HG03103 (cell line): Measurements from ENCODE around the gene GALE.
"Not testable (repeated sequence)": the region's sequence is repeated elsewhere in the genome, so short reads cannot be mapped to it uniquely, and the experiment has no call there.

ENCODE experiments used
- ATAC-seq: cut with Tn5 transposase; IDR thresholded peaks from one replicate; pipeline ENCODE4 v1.9.1; 2021; ENCODE audit warnings: low read depth; ENCODE audit not compliant: unreplicated experiment

Gene GALE

DNA sequence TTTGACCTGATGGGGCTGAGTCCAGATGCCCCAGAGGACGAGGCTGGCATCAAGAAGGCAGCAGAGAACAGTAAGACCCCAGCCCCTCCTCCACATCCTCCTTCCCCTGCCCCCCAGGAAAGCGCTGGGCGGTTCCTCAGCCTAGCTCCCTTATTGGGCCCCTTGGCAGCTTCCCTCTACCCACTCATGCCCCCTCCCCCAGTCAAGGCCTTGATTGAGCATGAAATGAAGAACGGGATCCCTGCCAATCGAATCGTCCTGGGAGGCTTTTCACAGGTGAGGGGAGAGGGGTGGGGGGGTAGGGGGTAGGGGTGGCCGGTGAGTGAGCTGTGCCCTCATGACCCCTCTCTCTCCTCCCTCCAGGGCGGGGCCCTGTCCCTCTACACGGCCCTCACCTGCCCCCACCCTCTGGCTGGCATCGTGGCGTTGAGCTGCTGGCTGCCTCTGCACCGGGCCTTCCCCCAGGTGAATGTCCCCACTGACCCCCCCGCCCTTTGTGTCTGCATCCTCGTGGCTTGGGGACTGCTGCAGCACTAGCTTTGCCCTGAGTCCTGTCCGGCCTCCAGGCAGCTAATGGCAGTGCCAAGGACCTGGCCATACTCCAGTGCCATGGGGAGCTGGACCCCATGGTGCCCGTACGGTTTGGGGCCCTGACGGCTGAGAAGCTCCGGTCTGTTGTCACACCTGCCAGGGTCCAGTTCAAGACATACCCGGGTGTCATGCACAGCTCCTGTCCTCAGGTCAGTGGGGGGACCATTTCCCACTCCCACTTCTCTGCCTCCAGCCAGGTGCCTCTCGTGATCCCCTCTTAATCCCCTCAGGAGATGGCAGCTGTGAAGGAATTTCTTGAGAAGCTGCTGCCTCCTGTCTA is 6.5 kb downstream of the GALE start:
- ATAC-seq = no peak

DNA sequence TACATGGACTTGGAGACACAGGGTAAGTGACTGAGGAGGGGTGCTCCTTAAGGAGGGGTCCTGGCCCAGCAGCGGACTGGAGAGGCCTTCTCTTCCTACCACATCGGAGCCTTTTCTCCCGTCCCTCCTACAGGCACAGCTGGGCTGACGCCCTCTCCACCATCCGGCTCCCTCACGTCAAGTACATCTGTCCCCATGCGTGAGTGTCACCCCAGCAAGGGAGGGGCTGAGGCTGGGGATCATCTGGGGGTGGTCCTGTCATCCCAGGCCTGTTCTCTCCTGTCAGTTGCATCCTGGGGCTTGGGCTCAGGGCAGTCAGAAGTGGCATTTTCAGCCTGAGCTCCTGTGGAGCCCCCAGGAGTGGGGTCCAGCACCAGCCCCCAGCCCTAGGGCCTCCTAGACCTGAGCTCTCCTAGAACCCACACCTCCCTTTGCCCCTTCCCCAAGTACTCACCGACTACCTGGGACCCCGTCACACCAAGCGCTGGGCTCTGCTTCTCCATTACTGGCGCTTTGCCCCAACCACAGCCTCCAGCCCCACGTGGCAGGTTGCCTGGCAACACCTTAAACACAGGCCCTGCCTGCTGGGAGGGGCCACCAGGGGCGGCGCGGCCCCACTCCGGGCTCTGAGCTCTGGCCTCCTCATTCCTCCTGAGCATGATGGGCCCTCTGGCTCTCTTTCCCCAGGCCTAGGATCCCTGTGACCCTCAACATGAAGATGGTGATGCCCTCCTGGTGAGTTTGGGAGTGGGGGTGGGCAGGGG is 7.4 kb downstream of the GALE start:
- ATAC-seq = no peak

DNA sequence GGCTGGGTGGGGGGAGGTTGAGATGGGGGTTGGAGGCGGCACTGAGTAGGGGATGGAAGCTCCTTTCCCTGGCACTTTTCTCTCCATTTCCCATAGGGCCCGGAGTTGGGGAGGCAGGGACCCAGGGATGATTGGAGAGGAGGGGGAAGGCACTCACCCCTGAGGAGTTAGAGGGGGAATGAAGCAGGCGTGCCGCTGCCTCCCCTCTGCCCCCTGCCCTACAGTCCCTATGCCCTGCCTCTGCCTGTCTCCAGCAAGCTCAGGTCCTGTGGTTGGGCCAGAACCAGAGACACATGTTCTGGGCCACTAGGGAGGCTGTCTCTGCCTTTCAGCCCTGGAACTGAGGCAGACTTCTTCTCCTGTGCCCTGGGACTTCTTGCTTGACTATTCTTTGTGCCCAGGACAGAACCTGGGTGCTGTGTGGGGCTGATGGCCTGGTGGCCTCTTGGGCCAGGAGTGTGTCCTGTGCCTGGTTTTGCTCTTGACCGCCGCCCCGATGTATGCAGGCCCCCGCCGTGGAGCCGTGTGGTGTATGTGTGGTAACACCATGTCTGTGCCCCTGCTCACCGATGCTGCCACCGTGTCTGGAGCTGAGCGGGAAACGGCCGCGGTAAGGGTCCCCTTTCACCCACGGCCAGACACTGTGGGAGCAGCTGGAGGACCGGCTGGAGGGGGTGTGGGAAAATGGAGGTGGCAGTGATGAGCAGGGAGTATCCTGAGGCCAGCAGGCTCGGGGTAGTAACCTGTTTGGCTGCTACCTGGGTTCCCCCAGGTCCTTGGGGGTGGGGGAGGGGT is 8.2 kb downstream of the GALE start:
- ATAC-seq = no peak

DNA sequence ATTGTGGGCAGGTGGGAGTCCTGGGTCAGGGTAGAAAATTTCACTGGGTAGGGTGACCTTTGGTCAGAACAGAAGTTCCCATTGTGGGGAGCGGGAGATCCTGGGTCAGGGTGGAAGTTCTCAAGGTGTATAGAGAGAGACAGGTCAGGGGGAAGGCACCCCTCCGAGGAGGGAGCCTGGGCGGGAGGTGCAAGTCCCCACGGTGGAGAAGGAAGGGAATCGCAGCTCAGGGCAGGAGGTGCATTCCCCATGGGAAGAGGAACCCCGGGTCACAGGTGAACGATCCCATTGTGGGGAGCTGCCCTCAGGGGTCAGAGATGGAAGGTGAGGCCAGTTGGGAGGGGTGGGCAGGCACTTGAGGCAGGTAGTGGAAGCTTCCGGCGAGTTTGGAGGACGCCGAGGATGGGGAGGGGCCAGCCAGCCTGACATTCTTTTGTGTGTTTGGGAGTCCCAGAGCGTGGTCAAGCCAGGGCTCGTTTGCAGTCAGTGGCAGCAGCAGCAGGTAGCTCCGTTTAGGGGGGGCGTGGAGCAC is 9.0 kb downstream of the GALE start:
- ATAC-seq = no peak

DNA sequence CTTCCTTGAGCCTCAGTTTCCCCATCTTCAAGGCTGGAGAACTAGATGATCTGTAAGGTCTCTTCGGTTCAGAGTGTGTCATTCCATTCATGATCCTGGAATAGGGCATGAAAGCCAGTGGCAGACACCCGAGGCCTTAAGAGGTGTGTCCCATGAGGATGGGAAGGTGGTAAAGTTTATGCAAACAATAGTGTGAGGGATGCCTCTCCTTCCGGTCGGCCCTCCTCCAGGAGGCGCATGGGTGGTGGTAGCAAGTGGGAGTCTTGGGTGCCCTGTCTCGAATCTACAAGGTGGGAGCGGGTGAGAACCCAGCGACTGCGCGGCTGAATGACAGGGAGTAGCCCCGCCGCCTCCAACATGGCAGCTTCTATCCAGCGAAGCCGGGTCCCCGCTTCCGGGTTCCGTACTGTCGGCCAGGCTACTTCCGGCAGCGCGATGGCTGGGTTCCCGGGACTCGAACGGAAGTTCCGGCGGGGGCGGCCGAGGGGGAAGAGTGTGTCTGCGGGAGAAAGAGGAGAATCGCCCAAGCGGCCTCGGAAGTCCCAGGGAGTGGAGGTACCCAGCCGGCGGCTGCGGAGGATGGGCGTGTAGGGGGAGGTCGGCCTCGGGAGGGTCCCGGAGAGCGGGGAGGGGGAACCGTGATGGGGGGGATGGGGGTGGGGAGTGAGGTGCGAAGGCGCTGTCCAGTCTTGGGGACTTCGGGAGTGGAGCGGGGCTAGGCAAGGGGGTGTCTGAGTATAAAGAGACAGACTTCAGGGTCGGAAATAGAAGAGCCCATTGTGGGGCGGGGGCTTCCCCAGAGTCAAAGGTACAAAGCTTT is 9.6 kb downstream of the GALE start, which contains the start of gene LYPLA2:
Gene LYPLA2, plus strand, starts transcription at position 450 of the 820 bp plus-strand sequence. CDS start 1,538 bp downstream, outside the sequence.
- ATAC-seq = peak; percentile 80

DNA sequence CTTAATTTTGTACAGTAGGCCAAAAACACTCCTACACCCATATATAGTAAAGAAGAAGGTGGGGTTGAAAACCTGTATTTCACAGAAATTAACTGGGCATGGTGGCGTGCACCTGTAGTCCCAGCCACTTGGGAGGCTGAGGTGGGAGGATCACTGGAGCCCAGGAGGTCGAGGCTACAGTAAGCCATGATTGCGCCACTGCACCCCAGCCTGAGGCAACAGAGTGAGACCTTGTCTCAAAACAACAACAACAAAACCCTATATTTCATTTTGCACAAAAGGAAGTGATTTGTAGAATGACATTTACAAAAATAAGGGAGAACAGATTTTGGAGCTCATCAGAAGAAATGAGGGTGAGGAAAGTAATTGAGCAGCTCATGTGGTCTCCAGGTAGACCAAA is 11.9 kb downstream of the GALE start:
- no peak for ATAC-seq

DNA sequence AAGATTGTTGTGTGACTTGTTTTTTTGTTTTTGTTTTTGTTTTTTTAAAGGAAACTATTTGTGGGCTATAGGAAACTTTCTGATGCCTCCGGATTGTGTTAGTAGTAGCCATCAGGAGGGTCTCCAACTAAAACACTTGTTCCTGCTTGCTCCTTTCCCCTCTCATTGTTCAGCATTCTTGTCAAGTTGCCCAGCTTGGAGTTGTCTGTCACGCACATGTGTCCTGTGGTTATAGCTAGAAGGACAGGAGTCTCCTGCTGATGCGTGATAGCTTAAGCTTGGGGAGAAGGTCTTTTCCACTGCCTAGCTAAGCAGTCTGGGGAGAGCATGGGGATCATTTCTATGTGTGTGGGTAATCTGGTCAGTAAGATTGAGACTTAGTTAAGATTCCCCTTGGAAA is 12.9 kb downstream of the GALE start:
- no peak for ATAC-seq

DNA sequence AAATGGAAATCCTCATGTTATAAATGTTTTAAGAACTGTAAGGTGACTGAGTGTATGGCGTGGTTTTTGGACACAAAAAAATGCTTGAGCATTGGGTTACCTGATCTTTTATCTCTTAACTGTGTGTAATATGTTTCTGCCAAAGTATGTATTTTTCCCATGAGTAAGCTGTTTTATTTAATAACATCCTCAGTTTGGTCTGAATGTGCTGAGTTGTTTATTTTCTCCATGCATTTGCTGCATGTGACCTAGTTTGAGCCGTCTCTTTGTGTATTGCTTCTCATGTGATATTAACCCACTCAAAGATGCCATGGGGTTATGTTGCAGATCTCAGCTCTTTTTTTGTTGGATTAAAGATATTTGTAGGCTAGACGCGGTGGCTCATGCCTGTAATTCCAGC is 15.7 kb downstream of the GALE start:
- no peak for ATAC-seq

DNA sequence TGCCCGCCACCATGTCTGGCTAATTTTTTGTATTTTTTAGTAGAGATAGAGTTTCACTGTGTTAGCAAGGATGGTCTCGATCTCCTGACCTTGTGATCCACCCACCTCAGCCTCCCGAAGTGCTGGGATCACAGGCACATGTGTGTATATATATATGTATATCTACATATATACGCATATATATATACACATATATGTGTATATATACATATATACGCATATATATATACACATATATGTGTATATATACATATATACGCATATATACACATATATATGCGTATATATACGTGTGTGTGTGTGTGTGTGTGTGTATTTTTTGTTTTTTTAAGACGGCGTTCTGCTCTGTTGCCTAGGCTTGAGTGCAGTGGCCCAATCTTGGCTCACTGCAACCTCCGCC is 17.4 kb downstream of the GALE start:
- not testable (repeated sequence) for ATAC-seq

DNA sequence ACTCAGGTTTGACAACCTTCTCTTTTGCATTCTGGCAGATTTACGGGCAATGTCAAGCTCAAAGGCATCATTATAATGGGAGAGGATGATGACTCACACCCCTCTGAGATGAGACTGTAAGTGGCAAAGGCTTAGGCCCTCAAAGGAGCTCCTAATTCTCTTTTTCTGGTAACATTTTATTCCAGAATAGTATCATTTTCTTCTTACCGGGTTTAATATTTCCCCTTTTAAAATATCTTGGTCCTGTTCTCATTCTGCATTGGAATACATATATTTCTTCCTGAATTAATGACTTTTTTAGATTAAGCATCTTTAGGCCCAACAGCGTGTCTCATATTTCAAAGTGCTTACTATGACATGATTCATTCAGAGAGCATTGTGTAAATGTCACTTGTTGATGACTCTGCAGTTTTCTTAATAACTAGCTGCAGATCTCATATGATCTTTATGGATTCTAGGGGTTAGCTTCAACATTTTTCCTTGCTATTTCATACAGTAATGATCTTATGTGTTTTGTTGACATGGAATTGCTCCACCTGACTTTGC is 20.7 kb downstream of the GALE start:
- no peak for ATAC-seq

DNA sequence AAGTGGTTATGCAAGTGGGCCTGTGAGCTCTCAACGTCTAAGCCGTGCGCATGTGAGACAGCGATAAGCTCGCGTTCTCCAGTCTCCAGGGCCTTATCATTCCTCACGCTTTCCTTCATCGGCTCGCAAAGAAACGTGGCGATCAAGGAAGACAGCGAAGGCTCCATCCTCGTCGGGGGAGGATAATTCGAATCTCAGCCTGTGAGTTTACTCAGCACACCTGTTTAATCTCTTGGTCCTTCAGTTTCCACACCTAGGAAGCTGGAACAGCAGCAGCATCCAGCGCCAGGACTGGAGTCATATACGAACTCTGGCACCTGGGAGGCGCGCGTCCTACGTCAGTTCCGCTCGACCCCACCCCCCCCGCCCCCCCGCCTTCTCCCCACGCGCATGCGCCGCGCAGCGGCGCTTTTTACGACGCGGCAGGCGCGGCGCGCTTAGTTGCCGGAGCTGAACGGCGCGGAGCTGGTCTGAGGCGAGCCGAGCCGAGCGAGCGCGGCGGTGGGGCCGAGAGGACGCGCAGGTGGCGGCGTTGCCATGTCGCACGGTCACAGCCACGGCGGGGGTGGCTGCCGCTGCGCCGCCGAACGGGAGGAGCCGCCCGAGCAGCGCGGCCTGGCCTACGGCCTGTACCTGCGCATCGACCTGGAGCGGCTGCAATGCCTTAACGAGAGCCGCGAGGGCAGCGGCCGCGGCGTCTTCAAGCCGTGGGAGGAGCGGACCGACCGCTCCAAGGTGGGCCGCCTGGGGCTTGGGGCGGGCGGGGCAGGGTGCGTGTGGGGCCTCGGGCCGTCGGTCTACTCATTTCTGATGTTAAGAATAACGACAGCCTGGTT is 22.4 kb downstream of the GALE start, which contains the start of gene PITHD1:
Gene PITHD1, plus strand, starts transcription at position 440 of the 836 bp plus-strand sequence. Its CDS starts 98 bp downstream, at position 538.
- ATAC-seq = peak; percentile 62

DNA sequence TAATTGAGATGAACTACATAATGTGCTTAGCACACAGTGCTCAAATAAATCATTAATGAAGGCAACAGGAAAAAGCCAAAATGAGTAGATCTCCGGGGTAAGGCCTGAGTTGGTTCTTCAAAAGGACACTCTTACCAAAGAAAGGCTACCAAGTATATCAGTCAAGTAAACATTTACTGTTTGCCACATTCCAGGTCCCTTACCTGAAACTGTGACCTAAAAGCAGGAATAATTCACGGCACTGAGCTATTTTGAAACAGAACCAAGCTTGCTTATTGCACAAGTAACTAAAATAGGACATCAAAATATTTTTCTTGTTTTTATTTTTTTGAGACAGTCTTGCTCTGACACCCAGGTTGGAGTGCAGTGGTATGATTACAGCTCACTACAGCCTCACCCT is 24.3 kb downstream of the GALE start:
- no peak for ATAC-seq

DNA sequence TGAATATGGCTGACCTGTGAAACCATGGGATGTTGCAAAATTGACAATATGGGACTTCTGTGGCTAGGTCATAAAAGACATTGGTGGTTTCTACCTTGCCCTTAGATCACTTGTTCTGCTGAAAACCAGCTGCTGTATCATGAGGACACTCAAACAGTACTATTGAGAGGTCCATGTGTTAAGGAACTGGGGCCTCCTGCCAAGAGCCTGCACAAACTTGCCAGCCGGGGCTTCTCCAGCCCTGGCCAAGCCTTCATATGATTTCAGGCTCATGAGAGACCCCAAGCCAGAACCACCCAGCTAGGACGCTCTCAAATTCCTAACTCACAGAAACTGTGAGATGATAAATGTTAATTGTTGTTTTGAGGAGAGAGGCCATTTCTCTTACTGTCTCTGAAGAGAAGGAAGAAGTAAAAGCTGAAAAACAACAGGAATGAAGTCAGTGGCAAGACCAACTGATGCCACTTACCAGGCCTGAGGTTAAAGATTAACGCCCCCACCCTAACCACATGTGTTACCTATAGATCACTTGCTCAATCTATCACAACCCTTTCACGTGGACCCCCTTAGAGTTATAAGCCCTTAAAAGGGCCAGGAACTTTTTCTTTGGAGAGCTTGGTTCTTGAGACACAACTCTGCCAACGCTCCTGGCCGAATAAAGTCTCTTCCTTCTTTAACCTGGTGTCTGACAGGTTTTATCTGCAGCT is 26.2 kb downstream of the GALE start:
- no peak for ATAC-seq

DNA sequence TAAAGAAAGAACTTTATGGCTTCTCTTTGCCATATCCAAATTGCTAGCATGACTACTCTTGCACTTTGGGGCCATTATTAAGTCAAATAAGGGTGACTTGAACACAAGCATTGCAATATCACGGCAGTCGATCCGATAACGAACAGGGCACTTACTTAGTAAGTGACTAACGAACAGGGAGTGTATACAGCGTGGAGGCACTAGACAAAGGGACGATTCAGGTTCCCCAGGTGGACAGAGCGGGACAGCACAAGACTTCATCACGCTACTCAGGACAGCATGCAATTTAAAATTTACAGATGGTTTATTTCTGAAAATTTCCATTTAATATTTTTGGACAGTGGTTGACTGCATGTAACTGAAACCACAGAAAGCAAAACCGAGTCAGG is 27.7 kb downstream of the GALE start:
- ATAC-seq = no peak

DNA sequence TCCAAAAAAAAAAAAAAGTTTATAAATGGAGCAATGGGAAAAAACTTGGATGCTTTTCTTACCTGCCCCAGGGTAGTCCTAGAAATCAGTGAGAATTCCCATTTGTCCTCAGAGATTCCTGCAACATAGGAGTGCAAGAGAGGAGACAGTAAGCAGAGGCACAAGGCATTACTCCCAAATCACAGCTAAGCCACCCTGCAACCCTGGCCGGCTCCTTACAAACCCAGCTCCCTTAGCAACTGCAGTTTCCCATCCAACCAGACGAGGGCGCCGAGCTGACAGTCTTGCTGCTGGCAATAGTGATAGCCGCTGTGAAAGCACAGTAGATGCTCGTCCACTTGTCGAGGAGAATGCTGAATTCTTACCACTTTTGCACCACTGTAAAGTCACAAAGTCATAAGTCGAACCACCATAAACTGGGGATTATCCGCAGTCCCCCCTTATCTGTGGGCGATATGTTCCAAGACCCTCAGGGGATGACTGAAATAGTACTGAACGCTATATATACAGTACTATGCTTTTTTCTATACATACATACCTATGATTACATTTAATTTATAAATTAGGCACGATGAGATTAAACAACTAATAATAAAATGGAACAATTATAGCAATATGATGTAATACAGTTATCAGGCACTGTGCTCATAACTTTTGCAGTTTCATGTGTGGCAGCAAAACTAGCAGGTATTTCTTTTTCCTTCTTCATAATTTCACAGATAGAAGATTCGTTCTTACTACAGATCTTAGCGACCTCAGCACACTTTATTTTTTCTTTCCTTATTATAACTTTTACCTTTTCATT is 28.3 kb downstream of the GALE start:
- ATAC-seq = peak; percentile 52

DNA sequence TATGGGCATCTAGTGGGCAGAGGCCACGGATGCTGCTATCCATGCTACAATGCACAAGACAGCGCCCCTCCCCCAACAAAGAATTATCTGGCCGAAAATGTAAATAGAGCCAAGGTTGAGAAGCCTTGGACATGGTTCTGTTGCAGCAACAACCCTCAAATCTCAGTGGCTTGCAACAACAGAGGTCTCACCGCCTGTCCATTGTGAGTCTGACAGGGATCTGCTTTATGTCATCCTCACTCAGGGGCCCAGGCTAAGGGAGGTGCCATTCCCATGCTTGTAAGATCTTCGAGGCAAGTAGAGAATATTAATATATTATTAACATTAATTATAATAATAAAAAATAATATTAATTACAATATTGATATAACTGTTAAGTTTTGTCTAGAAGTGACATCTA is 31.8 kb downstream of the GALE start:
- ATAC-seq = no peak

DNA sequence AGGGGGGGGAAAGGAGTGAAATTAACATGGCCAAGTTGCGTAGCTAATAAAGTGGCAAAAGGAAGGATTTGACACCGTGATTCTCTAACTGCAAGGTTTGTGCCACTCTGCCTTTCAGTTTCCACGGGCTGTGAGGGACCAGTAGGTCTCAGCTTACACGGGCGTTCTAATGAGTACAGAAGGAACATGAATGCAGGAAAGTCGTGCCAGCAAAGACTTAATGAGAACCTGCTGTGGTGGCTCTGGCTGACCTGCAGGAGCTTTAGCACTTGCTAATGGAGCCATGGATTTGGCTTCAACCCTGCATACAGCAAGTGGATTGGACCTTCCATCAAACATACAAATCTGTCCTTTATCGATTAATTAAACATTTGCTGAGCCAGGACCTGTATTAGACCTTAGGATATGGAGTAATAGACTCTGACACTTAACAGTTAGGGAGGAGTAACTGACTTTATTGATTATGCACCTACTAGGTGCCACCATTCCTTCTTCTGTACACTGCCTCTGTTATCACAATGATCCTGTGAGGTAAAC is 37.4 kb downstream of the GALE start:
- ATAC-seq = no peak
